Natural killer cell treated with Interleukin-12 subunit alpha and Interleukin-12 subunit beta and Interleukin-15 and Interleukin-18, amount 100 ng/mL, for 72 hours (primary cell): ENCODE data around the gene KCNJ9. TPM values are rescaled to one million over a fixed set of nuclear protein-coding genes. Genes with fewer than 3 reads are reported as not detected.

Experiments
- ATAC-seq, 2 donors: fragments of 150-1000 bp; cut with Tn5 transposase in 1 of 2; sonication (Bioruptor Pico), chemical (Tn5 transposase) in 1 of 2; 2 replicates each; pipeline ENCODE4 v1.10.0; 2021
- DNase-seq: peaks from one replicate; pipeline ENCODE4 v3.0.0; 2022; ENCODE audit warnings: low spot score
- H3K27ac Mint-ChIP-seq, 2 donors: 1 replicate in 1 of 2; 2 replicates in 1 of 2; pipeline ENCODE4 v1.8.0; 2022; ENCODE audit warnings: mixed read lengths in 2 of 2, mild to moderate bottlenecking in 1 of 2, moderate library complexity in 1 of 2
- H3K27me3 Mint-ChIP-seq, 2 donors: 1 replicate in 1 of 2; 2 replicates in 1 of 2; pipeline ENCODE4 v1.8.0; 2022; ENCODE audit warnings: mixed read lengths in 2 of 2
- H3K36me3 Mint-ChIP-seq: one replicate; pipeline ENCODE4 v1.8.0; 2022; ENCODE audit warnings: mixed read lengths
- H3K4me1 Mint-ChIP-seq, 2 donors: 1 replicate in 1 of 2; 2 replicates in 1 of 2; pipeline ENCODE4 v1.8.0; 2022; ENCODE audit warnings: low read depth in 2 of 2, mixed read lengths in 2 of 2, mild to moderate bottlenecking in 1 of 2
- H3K4me3 Mint-ChIP-seq: one replicate; pipeline ENCODE4 v1.8.0; 2022; ENCODE audit warnings: mixed read lengths
- H3K9me3 Mint-ChIP-seq: 2 replicates; pipeline ENCODE4 v1.8.0; 2022; ENCODE audit warnings: mixed read lengths
- total RNA-seq, 2 donors: library from RNA; stranded (reverse); gene quantifications; one replicate each; pipeline ENCODE4 v1.2.3, GENCODE V29; 2022

KCNJ9 gene
- total RNA-seq, 2 donors from 2014 or later: not detected

GRCh38 chr1:160134791-160135572, 53.6 kb downstream of the KCNJ9 start:
- no peaks in the 10 kb centered on the region for H3K36me3 Mint-ChIP-seq
- no peak for ATAC-seq

GRCh38 chr1:160136121-160136925, 55.0 kb downstream of the KCNJ9 start:
- no peak for DNase-seq
- ATAC-seq: no peak
- Mint-ChIP-seq H3K27ac (no peak overlapping the region), H3K9me3 (no peaks in the 10 kb centered on the region), H3K27me3 (peaks cover 28 to 35% of the 10 kb centered on the region in 2 donors), H3K36me3 (no peaks in the 10 kb centered on the region), H3K4me3 (no peak overlapping the region), H3K4me1 (no peaks in the 10 kb centered on the region)

More at GRCh38 chr1:160134791-160135572, 53.6 kb downstream of the KCNJ9 start:
- H3K27me3 Mint-ChIP-seq: peaks cover 23 to 29% of the 10 kb centered on the region in 2 donors
- no peak overlapping the region for H3K27ac Mint-ChIP-seq
- no peaks in the 10 kb centered on the region for H3K4me1 Mint-ChIP-seq
- H3K4me3 Mint-ChIP-seq: no peak overlapping the region
- H3K9me3 Mint-ChIP-seq: no peaks in the 10 kb centered on the region
- no peak for DNase-seq

GRCh38 chr1:160136926-160137200, 55.5 kb downstream of the KCNJ9 start:
- H3K4me1 Mint-ChIP-seq: no peaks in the 10 kb centered on the region
- H3K27me3 Mint-ChIP-seq: peaks cover 27 to 37% of the 10 kb centered on the region in 2 donors
- no peak overlapping the region for H3K4me3 Mint-ChIP-seq
- no peaks in the 10 kb centered on the region for H3K9me3 Mint-ChIP-seq
- no peak for DNase-seq
- no peaks in the 10 kb centered on the region for H3K36me3 Mint-ChIP-seq
- H3K27ac Mint-ChIP-seq: no peak overlapping the region
- no peak for ATAC-seq

- Mint-ChIP-seq H3K36me3 (no peaks in the 10 kb centered on the region), H3K27ac (no peak overlapping the region), H3K9me3 (no peaks in the 10 kb centered on the region), H3K27me3 (peaks cover 24 to 36% of the 10 kb centered on the region in 2 donors), H3K4me1 (no peaks in the 10 kb centered on the region), H3K4me3 (no peak overlapping the region)
- DNase-seq (no peak), ATAC-seq (no peak)
These were observed 56.0 kb downstream of the KCNJ9 start for GRCh38 chr1:160137216-160137862.

GRCh38 chr1:160139840-160140239, 58.5 kb downstream of the KCNJ9 start:
- Mint-ChIP-seq H3K36me3 (no peaks in the 10 kb centered on the region), H3K4me3 (no peak overlapping the region), H3K27me3 (peaks cover 19 to 35% of the 10 kb centered on the region in 2 donors), H3K9me3 (no peaks in the 10 kb centered on the region), H3K4me1 (no peaks in the 10 kb centered on the region), H3K27ac (no peak overlapping the region)
- no peak for ATAC-seq
- DNase-seq: no peak

Other genes with a start within 250 kb of the KCNJ9 start
- gene VSIG8, start 218.9 kb upstream of the KCNJ9 start, total RNA-seq: not detected
- gene CFAP45, start 181.4 kb upstream of the KCNJ9 start, total RNA-seq: 1 to 10 TPM in 1 of 2 donors, under 1 TPM in 1; 0.38 to 3.0 TPM
- gene TAGLN2, start 156.0 kb upstream of the KCNJ9 start, total RNA-seq: 100 to 1,000 TPM; 239 to 375 TPM
- not detected for gene IGSF9, start 135.9 kb upstream of the KCNJ9 start, total RNA-seq
- gene SLAMF9, start 127.3 kb upstream of the KCNJ9 start, total RNA-seq: not detected
- gene PIGM, start 49.5 kb upstream of the KCNJ9 start, total RNA-seq: 1 to 10 TPM; 4.9 to 5.6 TPM
- under 1 TPM in 1 of 2 donors, not detected in 1; 0.50 TPM for gene KCNJ10, start 11.4 kb upstream of the KCNJ9 start, total RNA-seq
- gene IGSF8, start 17.1 kb downstream of the KCNJ9 start, total RNA-seq: 10 to 100 TPM; 20.6 to 25.8 TPM
- gene ATP1A2, start 34.2 kb downstream of the KCNJ9 start, total RNA-seq: not detected
- gene ATP1A4, start 70.1 kb downstream of the KCNJ9 start, total RNA-seq: not detected
- not detected for gene CASQ1, start 109.0 kb downstream of the KCNJ9 start, total RNA-seq
- 10 to 100 TPM; 55.7 to 63.3 TPM for gene PEA15, start 123.8 kb downstream of the KCNJ9 start, total RNA-seq
- 100 to 1,000 TPM in 1 of 2 donors, 10 to 100 TPM in 1; 86.3 to 115 TPM for gene DCAF8, start 181.0 kb downstream of the KCNJ9 start, total RNA-seq
- 10 to 100 TPM; 38.7 to 69.8 TPM for gene PEX19, start 203.6 kb downstream of the KCNJ9 start, total RNA-seq